Cardiac muscle cell (in vitro differentiated cells and primary cell): ENCODE data around the gene ALPK1. TPM values are rescaled to one million over a fixed set of nuclear protein-coding genes. Genes with fewer than 3 reads are reported as not detected.
"Not testable (repeated sequence)": the region's sequence is repeated elsewhere in the genome, so short reads cannot be mapped to it uniquely, and the experiment has no call there.

ENCODE experiments used
- DNase-seq, 2 donors: peaks; one replicate each; pipeline versions ENCODE4 v3.0.0 to v3.0.0-alpha.2; 2010 to 2017; ENCODE audit warnings: low read depth in 1 of 2, low spot score in 1 of 2
- H3K27ac ChIP-seq: fragments of 200-600 bp; sonication (generic); 2 replicates; pipeline ENCODE4 v1.5.1; 2016
- H3K27me3 ChIP-seq: fragments of 200-600 bp; sonication (generic); 2 replicates; pipeline ENCODE4 v1.6.0; 2016; ENCODE audit warnings: control low read depth
- H3K36me3 ChIP-seq: fragments of 200-600 bp; sonication (generic); 2 replicates; pipeline ENCODE4 v1.5.1; 2016; ENCODE audit warnings: control low read depth
- H3K4me1 ChIP-seq: fragments of 200-600 bp; sonication (generic); 2 replicates; pipeline ENCODE4 v1.8.1; 2017; ENCODE audit warnings: low read depth, mild to moderate bottlenecking, mixed run types
- H3K4me3 ChIP-seq: fragments of 200-600 bp; sonication (generic); 2 replicates; pipeline ENCODE4 v1.5.1; 2016; ENCODE audit warnings: mild to moderate bottlenecking
- H3K9me3 ChIP-seq: fragments of 200-600 bp; sonication (generic); 2 replicates; pipeline ENCODE4 v1.5.1; 2017; ENCODE audit warnings: low read depth, mild to moderate bottlenecking, control low read depth
- CTCF ChIP-seq: IDR thresholded peaks from 2 replicates; pipeline ENCODE4 v1.5.1; 2012; ENCODE audit warnings: low read depth, mild to moderate bottlenecking, low read length
- polyA plus RNA-seq: library from polyadenylated mRNA; unstranded; fragments of >200 nt; fragmentation: Nextera tagmentation; extraction: Ambion mirVana; gene quantifications from 2 replicates; pipeline ENCODE4 v1.2.1, GENCODE V29; 2016
- total RNA-seq: library from RNA; depleted of rRNA; stranded (reverse); fragments of >200 nt; gene quantifications from 2 replicates; pipeline ENCODE4 v1.2.3, GENCODE V29; 2016

Gene ALPK1
- total and polyA plus RNA-seq, 2 experiments from 2014 or later, result 0.56 to 0.80 TPM

GRCh38 chr4:112302320-112303274 is 5.4 kb downstream of the ALPK1 start:
- Histone ChIP-seq H3K27ac (no peak overlapping the region), H3K4me3 (no peak overlapping the region), H3K27me3 (peaks cover 10% of the 10 kb centered on the region), H3K4me1 (no peaks in the 10 kb centered on the region), H3K9me3 (no peaks in the 10 kb centered on the region), H3K36me3 (no peaks in the 10 kb centered on the region)
- DNase-seq, result no peak
- no peak for TF ChIP-seq CTCF

- not testable (repeated sequence) for H3K36me3 ChIP-seq, H3K9me3 ChIP-seq, H3K4me1 ChIP-seq, H3K27me3 ChIP-seq, H3K4me3 ChIP-seq, DNase-seq, H3K27ac ChIP-seq
These were observed 8.3 kb downstream of the ALPK1 start for GRCh38 chr4:112305477-112305876.

DNA sequence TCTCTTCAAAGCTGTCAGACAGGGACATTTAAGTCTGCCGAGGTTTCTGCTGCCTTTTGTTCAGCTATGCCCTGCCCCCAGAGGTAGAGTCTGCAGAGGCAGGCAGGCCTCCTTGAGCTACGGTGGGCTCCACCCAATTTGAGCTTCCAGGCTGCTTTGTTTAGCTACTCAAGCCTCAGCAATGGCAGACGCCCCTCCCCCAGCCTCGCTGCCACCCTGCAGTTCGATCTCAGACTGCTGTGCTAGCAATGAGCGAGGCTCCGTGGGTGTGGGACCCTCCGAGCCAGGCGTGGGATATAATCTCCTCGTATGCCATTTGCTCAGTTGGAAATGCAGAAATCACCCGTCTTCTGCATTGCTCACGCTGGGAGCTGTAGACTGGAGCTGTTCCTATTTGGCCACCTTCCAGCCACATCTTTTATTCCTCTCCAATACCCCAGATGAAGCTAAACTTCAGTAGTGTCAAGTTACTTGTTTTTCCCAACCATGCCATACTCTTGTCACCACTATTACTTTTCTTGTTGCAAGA is 12.2 kb downstream of the ALPK1 start:
- not testable (repeated sequence) for H3K4me3 ChIP-seq, H3K9me3 ChIP-seq, H3K36me3 ChIP-seq, H3K27me3 ChIP-seq, H3K27ac ChIP-seq, H3K4me1 ChIP-seq
- DNase-seq, result peak in 1 of 2 donors; percentile 74

DNA sequence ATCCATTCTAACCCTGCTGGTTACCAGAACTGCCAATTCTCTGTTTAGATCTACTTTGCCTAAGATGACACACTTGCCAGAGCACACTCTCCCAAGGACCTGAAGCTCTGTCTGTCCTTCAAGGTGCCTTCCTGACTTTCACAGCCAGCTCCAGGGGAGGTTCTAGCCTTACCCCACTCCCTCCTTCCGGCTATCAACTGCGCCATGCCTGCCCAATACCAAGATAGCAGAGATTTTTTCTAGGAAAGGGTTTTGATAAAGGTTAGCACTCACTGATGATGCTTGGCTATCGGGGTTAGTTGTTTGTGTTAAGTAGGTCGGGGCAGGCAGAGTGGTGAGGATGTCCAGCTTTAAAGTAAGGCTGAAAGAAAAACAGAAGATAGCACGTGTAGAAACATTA is 14.3 kb downstream of the ALPK1 start:
- DNase-seq, result no peak
- TF ChIP-seq CTCF, result no peak
- Histone ChIP-seq H3K36me3 (no peaks in the 10 kb centered on the region), H3K27ac (no peak overlapping the region), H3K27me3 (peaks cover 5% of the 10 kb centered on the region), H3K4me3 (no peak overlapping the region), H3K9me3 (no peaks in the 10 kb centered on the region), H3K4me1 (no peaks in the 10 kb centered on the region)

DNA sequence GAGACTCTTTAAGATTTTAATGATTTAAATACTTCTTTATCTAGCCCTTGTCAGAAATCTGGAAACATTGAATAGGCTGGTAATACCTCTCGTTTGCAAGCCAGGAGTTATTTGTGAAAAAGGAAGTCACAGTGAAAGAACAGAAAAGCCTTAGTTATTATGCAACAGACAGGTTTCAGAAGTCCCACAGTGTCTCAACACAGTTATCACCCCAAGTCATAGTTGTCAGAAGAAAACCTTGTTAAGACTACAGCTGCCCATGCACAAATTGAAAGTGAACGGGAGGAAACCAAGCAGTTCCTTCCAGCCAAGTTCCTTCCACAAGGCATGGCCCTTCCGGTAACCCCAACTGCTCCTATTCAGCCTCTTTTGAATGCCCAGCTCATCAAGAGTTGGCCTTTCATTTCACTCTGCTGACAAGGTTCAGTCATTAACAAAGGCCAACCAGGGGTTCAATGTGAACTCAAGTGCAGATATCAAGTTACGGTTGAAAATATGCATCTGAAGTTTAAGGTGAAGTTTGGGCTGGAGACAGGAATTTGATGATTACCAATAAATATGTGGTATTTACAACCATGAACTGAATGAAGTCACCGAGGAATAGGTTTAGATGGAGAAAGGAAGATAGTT is 15.6 kb downstream of the ALPK1 start:
- Histone ChIP-seq H3K36me3 (no peaks in the 10 kb centered on the region), H3K27ac (no peak overlapping the region), H3K4me3 (no peak overlapping the region), H3K4me1 (no peaks in the 10 kb centered on the region), H3K9me3 (no peaks in the 10 kb centered on the region), H3K27me3 (peaks cover 5% of the 10 kb centered on the region)
- DNase-seq, result no peak
- TF ChIP-seq CTCF, result no peak

GRCh38 chr4:112315446-112315845 is 18.3 kb downstream of the ALPK1 start:
- no peak overlapping the region for H3K27ac ChIP-seq
- no peak overlapping the region for H3K4me3 ChIP-seq
- no peak for TF ChIP-seq CTCF
- peaks cover 14% of the 10 kb centered on the region for H3K27me3 ChIP-seq
- no peaks in the 10 kb centered on the region for H3K36me3 ChIP-seq
- H3K4me1 ChIP-seq, result no peaks in the 10 kb centered on the region
- H3K9me3 ChIP-seq, result no peaks in the 10 kb centered on the region
- DNase-seq, result no peak
